ENCODE data around the gene DEGS1.

DNA sequence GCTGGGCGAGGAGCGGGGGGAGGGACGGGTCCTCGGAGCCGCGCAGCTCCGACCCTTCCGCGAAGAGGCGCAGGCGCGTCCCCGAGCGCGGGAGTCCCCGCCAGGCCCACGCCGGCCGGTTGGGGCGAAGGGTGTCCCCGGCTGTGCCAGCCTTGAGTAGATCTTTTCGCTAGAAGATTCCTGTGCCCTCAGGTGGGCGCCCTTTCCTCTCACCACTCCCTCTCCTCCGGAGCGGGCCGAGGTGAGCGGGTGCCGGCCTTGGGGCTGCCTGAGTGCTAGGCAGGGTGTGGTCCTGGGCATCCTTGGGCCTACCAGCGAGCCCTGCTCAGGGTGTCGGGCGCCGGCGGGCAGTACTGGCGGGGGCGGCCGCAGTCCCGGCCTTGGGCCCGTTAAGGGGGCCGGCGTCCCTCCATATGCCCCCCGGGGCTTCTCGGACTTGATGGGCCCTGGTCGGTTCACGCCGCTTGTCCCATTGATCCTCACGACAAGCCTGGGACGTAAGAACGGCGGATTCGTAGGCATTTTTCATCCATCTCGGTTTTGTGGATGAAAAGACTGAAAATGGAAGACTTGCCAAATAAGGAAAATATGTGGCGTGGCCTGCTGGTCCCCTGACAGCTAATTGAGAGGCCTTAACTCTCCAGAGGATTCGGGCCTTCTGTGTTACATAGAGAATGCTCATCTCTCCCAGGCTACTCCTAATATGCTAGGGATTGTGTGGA is 712 bp downstream of the DEGS1 start:
- TF ChIP-seq, protein P1, sequence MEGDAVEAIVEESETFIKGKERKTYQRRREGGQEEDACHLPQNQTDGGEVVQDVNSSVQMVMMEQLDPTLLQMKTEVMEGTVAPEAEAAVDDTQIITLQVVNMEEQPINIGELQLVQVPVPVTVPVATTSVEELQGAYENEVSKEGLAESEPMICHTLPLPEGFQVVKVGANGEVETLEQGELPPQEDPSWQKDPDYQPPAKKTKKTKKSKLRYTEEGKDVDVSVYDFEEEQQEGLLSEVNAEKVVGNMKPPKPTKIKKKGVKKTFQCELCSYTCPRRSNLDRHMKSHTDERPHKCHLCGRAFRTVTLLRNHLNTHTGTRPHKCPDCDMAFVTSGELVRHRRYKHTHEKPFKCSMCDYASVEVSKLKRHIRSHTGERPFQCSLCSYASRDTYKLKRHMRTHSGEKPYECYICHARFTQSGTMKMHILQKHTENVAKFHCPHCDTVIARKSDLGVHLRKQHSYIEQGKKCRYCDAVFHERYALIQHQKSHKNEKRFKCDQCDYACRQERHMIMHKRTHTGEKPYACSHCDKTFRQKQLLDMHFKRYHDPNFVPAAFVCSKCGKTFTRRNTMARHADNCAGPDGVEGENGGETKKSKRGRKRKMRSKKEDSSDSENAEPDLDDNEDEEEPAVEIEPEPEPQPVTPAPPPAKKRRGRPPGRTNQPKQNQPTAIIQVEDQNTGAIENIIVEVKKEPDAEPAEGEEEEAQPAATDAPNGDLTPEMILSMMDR (conservative IDR thresholded peaks at IDR 0.05): no peak
- no peak for TF ChIP-seq EZH2 (IDR thresholded peaks at IDR 0.05; ENCODE audit: low read depth)
